Brain microvascular endothelial cell (primary cell): ENCODE measurements around the gene CDPF1.

ENCODE experiments used
- DNase-seq: peaks from one replicate; pipeline ENCODE4 v3.0.0-alpha.2; 2020
- H3K27ac ChIP-seq: fragments of 250-450 bp; sonication (Bioruptor Pico); 2 replicates; pipeline ENCODE4 v1.5.1; 2020; ENCODE audit warnings: mild to moderate bottlenecking, moderate library complexity
- H3K27me3 ChIP-seq: fragments of 250-450 bp; sonication (Bioruptor Pico); replicated peaks from 2 replicates; pipeline ENCODE4 v1.5.1; 2020; ENCODE audit warnings: mild to moderate bottlenecking
- H3K36me3 ChIP-seq: fragments of 250-450 bp; sonication (Bioruptor Pico); replicated peaks from 2 replicates; pipeline ENCODE4 v1.5.1; 2020; ENCODE audit warnings: mild to moderate bottlenecking
- H3K4me3 ChIP-seq: 2 replicates; pipeline ENCODE4 v1.5.1; 2011; ENCODE audit warnings: low read depth, mild to moderate bottlenecking, control low read depth, low read length, moderate library complexity
- CTCF ChIP-seq: IDR thresholded peaks from 2 replicates; pipeline ENCODE4 v1.5.1; 2011; ENCODE audit warnings: low read depth, mild to moderate bottlenecking, moderate library complexity, low read length, control low read depth, inconsistent platforms; ENCODE audit errors: missing control alignments
- in situ Hi-C: cut with HindIII; loops from 2 replicates; pipeline ENCODE4 v1.10.0; 2017; ENCODE audit warnings: low sequenced_read_pairs, low pct_ligation_motif_present

CDPF1 gene

DNA sequence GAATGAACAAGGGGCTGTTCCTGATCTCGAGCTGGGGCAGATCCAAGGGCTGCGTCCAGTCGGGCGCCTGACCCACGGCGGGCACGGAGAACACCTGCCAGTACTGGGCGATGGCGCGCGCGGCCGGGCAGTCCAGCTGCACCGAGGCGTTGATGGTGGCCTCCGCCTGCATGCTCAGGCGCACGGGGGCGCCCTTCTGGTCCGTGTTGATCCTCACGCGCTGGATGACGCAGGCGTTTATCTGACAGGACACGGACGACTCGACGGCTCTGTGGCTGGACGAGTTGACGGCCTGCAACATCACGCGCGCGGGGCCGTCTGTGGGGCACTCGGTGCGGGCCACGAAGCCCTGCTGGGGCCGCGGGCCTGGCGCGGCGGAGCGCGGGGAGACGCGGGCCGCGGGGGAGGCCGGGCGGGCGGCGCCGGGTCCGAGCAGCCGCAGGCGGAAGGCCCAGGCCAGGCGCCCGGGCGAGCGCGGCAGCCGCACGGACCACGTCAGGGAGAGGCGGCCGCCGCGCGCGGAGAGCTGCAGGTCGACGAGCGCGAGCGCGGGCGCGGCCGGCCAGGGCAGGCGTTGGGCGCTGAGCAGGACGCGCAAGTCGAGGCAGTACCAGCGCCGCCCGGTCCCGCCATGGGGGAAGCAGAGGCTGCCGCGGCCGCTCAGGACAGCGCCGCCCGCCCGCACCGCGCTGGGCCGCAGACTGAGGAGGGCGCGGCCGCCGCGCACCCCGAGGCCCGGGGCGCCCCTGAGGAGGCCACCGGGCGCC lies 12.5 kb upstream of the CDPF1 start:
- Histone ChIP-seq H3K27me3 (no peaks in the 10 kb centered on the region), H3K27ac (no peak overlapping the region), H3K36me3 (no peaks in the 10 kb centered on the region), H3K4me3 (no peak overlapping the region)
- in situ Hi-C loops: no loop called here
- peak; percentile 35 for TF ChIP-seq CTCF
- DNase-seq: peak; percentile 30

DNA sequence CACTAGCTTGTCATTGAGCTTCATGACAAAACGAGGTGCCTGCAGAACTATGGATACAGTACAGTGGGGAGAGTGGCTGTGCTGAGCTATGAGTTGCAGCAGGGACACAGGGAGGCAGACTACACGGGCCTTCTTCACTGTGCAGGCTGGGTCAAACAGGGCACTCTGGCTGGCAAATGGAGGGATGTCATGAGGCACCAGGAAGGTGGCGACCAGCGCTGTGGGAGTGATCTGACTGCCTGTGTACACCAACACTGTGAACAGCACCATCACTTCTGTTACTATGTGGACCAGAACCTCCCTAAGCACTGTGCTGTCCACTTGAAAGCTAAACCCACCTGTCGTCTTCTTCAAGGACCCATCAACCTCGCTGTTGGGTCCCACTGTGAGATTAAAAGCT lies 9.9 kb upstream of the CDPF1 start:
- Histone ChIP-seq H3K4me3 (no peak overlapping the region), H3K36me3 (no peaks in the 10 kb centered on the region), H3K27me3 (no peaks in the 10 kb centered on the region), H3K27ac (no peak overlapping the region)
- no peak for TF ChIP-seq CTCF
- no peak for DNase-seq
- in situ Hi-C loops: no loop called here

DNA sequence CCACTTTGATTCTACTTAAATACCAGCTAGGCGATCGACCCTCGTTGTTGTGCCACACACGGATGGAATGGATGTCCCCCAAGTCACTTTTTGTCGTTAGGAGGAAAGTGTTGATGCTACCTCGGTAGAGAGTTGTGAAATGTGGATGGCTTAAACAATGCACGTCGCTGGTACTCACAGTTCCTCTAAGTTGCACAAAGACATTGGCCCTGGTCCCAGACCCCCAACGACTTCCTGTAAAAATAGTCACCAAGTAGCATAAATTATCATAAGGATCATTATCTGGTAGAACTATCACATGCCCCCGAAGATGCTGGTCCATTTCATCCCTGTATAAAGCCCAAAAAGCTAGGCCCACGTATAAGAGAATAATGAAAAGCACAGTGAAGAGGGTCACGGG lies 9.3 kb upstream of the CDPF1 start:
- Histone ChIP-seq H3K36me3 (no peaks in the 10 kb centered on the region), H3K27ac (no peak overlapping the region), H3K27me3 (no peaks in the 10 kb centered on the region), H3K4me3 (no peak overlapping the region)
- in situ Hi-C loops: no loop called here
- no peak for DNase-seq
- no peak for TF ChIP-seq CTCF

- in situ Hi-C loops: no loop called here
- no peak for TF ChIP-seq CTCF
- no peak for DNase-seq
- H3K4me3 ChIP-seq: no peak overlapping the region
- H3K36me3 ChIP-seq: no peaks in the 10 kb centered on the region
- no peak overlapping the region for H3K27ac ChIP-seq
- H3K27me3 ChIP-seq: no peaks in the 10 kb centered on the region
Measured at GRCh38 chr22:46256358-46256958, 6.4 kb upstream of the CDPF1 start.

- no peak for TF ChIP-seq CTCF
- Histone ChIP-seq H3K27ac (no peak overlapping the region), H3K4me3 (no peak overlapping the region), H3K36me3 (no peaks in the 10 kb centered on the region), H3K27me3 (no peaks in the 10 kb centered on the region)
- DNase-seq: no peak
- in situ Hi-C loops: no loop called here
Measured at GRCh38 chr22:46251816-46252380, 1.8 kb upstream of the CDPF1 start.
